ENCODE measurements around the gene BLNK. TPM values are rescaled to one million over a fixed set of nuclear protein-coding genes. Genes with fewer than 3 reads are reported as not detected.

Gene BLNK
- total and polyA plus RNA-seq, 7 donors = 0.15 to 3.7 (median 1.1) TPM

- 56 to 66% (median 62%) methylated on average over 3 of the region's 3 CpGs for WGBS, 3 donors
- TF ChIP-seq, protein P1, sequence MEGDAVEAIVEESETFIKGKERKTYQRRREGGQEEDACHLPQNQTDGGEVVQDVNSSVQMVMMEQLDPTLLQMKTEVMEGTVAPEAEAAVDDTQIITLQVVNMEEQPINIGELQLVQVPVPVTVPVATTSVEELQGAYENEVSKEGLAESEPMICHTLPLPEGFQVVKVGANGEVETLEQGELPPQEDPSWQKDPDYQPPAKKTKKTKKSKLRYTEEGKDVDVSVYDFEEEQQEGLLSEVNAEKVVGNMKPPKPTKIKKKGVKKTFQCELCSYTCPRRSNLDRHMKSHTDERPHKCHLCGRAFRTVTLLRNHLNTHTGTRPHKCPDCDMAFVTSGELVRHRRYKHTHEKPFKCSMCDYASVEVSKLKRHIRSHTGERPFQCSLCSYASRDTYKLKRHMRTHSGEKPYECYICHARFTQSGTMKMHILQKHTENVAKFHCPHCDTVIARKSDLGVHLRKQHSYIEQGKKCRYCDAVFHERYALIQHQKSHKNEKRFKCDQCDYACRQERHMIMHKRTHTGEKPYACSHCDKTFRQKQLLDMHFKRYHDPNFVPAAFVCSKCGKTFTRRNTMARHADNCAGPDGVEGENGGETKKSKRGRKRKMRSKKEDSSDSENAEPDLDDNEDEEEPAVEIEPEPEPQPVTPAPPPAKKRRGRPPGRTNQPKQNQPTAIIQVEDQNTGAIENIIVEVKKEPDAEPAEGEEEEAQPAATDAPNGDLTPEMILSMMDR (IDR thresholded peaks at IDR 0.05) = no peak
- no peaks in the 10 kb centered on the region for H3K36me3 ChIP-seq (ENCODE audit: insufficient read depth in 1 of 2, low read depth in 1 of 2)
- DNase-seq = no peak
- H3K27ac ChIP-seq = no peak overlapping the region
- no peaks in the 10 kb centered on the region for H3K4me1 ChIP-seq
- no peaks in the 10 kb centered on the region for H3K9me3 ChIP-seq
- no peak for ATAC-seq
- no peaks in the 10 kb centered on the region for H3K27me3 ChIP-seq (ENCODE audit: insufficient read depth in 3 of 3, low read length in 2 of 3)
- no peak overlapping the region for H3K4me3 ChIP-seq
- intact Hi-C loops (cut with DNase I) = no loop called here
These were observed 48.9 kb downstream of the BLNK start for GRCh38 chr10:96222441-96222840.

DNA sequence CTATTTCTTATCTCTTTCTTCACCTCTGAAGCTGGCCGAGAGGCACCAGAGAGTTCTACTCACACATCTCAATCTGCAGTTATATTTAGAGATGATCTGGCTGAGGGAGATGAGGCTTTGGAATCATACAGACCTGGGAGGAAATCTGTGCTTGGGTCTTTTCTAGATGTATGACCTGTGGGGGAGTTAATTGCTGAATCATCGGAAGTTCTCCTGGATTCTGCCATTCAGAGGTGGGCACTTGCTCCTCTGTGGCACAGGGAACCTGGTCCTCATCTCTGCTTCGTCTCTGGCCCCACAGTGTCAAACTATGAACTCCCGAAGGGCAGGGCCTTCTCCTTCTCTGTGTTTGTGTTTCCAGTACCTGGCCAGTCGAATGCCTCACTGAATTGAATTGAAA lies 52.5 kb downstream of the BLNK start:
- 62 to 76% (median 67%) methylated on average over 5 of the region's 5 CpGs for WGBS, 3 donors
- Histone ChIP-seq H3K27ac (no peak overlapping the region), H3K27me3 (ENCODE audit: insufficient read depth in 3 of 3, low read length in 2 of 3) (no peaks in the 10 kb centered on the region), H3K9me3 (no peaks in the 10 kb centered on the region), H3K36me3 (ENCODE audit: insufficient read depth in 1 of 2, low read depth in 1 of 2) (no peaks in the 10 kb centered on the region), H3K4me1 (no peaks in the 10 kb centered on the region), H3K4me3 (no peak overlapping the region)
- TF ChIP-seq, protein P1 (IDR thresholded peaks at IDR 0.05) = no peak
- DNase-seq (no peak), ATAC-seq (no peak)
- intact Hi-C loops (cut with DNase I) = no loop called here

DNA sequence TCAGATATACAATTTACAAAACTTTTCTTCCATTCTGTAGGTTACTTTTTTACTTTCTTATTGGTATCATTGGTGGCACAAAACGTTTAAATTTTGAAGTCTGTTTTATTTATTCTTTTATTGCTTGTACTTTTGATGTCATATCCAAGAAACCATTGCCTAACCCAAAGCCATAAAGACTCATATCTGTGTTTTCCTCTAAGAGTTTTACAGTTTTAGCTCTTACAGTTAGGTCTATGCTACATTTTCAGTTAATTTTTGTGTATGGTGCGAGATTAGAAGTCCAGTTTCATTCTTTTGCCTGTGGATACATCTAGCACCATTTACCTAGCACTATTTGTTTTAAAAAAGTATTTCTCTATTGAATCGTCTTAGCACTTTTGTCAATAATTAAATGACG lies 53.7 kb downstream of the BLNK start:
- H3K4me3 ChIP-seq = no peak overlapping the region
- WGBS, 3 donors = 73 to 80% (median 77%) methylated on average over 4 of the region's 4 CpGs
- no peak for DNase-seq
- no peaks in the 10 kb centered on the region for H3K4me1 ChIP-seq
- no peaks in the 10 kb centered on the region for H3K27me3 ChIP-seq (ENCODE audit: insufficient read depth in 3 of 3, low read length in 2 of 3)
- intact Hi-C loops (cut with DNase I) = no loop called here
- TF ChIP-seq, protein P1 (IDR thresholded peaks at IDR 0.05) = no peak
- no peaks in the 10 kb centered on the region for H3K36me3 ChIP-seq (ENCODE audit: insufficient read depth in 1 of 2, low read depth in 1 of 2)
- no peaks in the 10 kb centered on the region for H3K9me3 ChIP-seq
- H3K27ac ChIP-seq = no peak overlapping the region
- ATAC-seq = no peak

GRCh38 chr10:96216775-96217174 lies 54.6 kb downstream of the BLNK start:
- Histone ChIP-seq H3K4me1 (no peaks in the 10 kb centered on the region), H3K36me3 (ENCODE audit: insufficient read depth in 1 of 2, low read depth in 1 of 2) (no peaks in the 10 kb centered on the region), H3K9me3 (no peaks in the 10 kb centered on the region), H3K4me3 (no peak overlapping the region), H3K27ac (no peak overlapping the region), H3K27me3 (ENCODE audit: insufficient read depth in 3 of 3, low read length in 2 of 3) (no peaks in the 10 kb centered on the region)
- intact Hi-C loops (cut with DNase I) = no loop called here
- 87 to 93% (median 88%) methylated on average over 5 of the region's 5 CpGs for WGBS, 3 donors
- ATAC-seq (no peak), DNase-seq (no peak)
- TF ChIP-seq, protein P1 (IDR thresholded peaks at IDR 0.05) = no peak

- WGBS, 3 donors = 84 to 100% (median 95%) methylated on average over 1 of the region's 1 CpG
These were observed 58.5 kb downstream of the BLNK start for GRCh38 chr10:96212911-96213310.

More at GRCh38 chr10:96212911-96213310, 58.5 kb downstream of the BLNK start:
- TF ChIP-seq, protein P1 (IDR thresholded peaks at IDR 0.05) = no peak
- Histone ChIP-seq H3K9me3 (no peaks in the 10 kb centered on the region), H3K4me1 (no peaks in the 10 kb centered on the region), H3K36me3 (ENCODE audit: insufficient read depth in 1 of 2, low read depth in 1 of 2) (no peaks in the 10 kb centered on the region), H3K27ac (no peak overlapping the region), H3K4me3 (no peak overlapping the region), H3K27me3 (ENCODE audit: insufficient read depth in 3 of 3, low read length in 2 of 3) (no peaks in the 10 kb centered on the region)
- DNase-seq (no peak), ATAC-seq (no peak)
- intact Hi-C loops (cut with DNase I) = no loop called here

All from psoas muscle (tissue), 8 donors.